Frontal cortex (tissue), 4 donors: ENCODE measurements around the gene NODAL. TPM values are rescaled to one million over a fixed set of nuclear protein-coding genes. Genes with fewer than 3 reads are reported as not detected.

Experiments used
- DNase-seq, 2 donors: peaks; one replicate each; pipeline ENCODE4 v3.0.0; 2012; ENCODE audit warnings: low spot score in 2 of 2
- FAIRE-seq: peaks from 2 replicates; lab custom pipeline; 2012; peaks lifted over from hg19 to GRCh38; lab: Jason Lieb, UNC
- total RNA-seq: library from RNA; depleted of rRNA; stranded (reverse); fragments of >200 nt; gene quantifications from one replicate; pipeline ENCODE4 v1.2.3, GENCODE V29; 2014
- donor health status: control.
- donor health status: control.
- donor health status: control.

NODAL gene
- total RNA-seq, 1 donor from 2014 or later: 2.0 TPM

- FAIRE-seq (no peak), DNase-seq (no peak)
These were observed 6.0 kb downstream of the NODAL start for GRCh38 chr10:70435241-70436085.

GRCh38 chr10:70433581-70434280 is 7.8 kb downstream of the NODAL start:
- DNase-seq (no peak), FAIRE-seq (no peak)

GRCh38 chr10:70432561-70433263 is 8.8 kb downstream of the NODAL start:
- DNase-seq (no peak), FAIRE-seq (no peak)

- FAIRE-seq: no peak
These were observed 9.4 kb downstream of the NODAL start for GRCh38 chr10:70432101-70432500.

GRCh38 chr10:70430493-70431445 is 10.7 kb downstream of the NODAL start:
- DNase-seq (peak; percentile 35 to 46), FAIRE-seq (no peak)

More at GRCh38 chr10:70432101-70432500, 9.4 kb downstream of the NODAL start:
- DNase-seq: peak; percentile 72 to 76

GRCh38 chr10:70426823-70427222 is 14.7 kb downstream of the NODAL start:
- no peak for DNase-seq
- no peak for FAIRE-seq

- FAIRE-seq (no peak), DNase-seq (no peak)
These were observed 16.4 kb downstream of the NODAL start for GRCh38 chr10:70425096-70425495.

DNA sequence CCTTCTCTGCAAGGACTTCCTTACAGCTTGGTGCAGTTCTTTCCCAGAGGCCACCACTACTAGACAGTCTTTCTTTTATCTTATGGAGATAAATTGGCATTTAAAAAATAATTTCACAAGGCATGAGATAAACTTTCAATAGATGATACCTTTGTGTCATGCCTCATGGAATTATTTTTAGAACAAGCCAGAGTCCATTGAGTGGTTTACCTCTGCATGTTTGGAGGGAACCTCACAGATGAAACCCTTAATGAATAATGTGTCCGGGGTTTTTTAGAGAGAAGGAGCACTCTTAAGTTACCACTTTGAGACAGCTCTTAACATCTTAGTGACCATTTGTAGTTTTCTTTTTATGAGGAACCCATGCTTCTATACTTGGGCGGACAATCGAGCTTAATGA is 17.2 kb downstream of the NODAL start:
- FAIRE-seq: no peak
- DNase-seq: no peak

- FAIRE-seq (no peak), DNase-seq (no peak)
These were observed 22.8 kb downstream of the NODAL start for GRCh38 chr10:70418713-70419112.

- DNase-seq (no peak), FAIRE-seq (no peak)
These were observed 23.3 kb downstream of the NODAL start for GRCh38 chr10:70418229-70418628.

GRCh38 chr10:70417568-70417967 is 23.9 kb downstream of the NODAL start:
- no peak for DNase-seq
- no peak for FAIRE-seq

DNA sequence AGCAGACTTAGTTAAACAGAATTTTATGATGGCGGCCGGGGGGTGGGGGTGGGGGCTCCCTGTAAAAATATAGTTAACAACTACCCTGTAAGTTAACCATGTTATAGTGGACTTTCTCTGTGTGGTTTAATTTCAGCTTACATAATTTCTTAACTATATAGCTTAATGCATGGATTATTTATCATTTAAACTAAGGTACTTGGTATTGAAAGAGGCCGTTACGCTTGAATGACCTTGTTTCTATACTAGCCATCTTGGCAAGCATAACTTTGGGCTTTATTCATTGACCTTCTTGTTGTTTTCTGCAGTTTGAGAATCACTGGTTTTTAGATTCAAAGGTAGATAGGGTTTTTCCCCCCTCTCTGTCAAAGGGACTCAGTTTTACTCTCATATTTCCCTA is 29.1 kb downstream of the NODAL start:
- no peak for FAIRE-seq

GRCh38 chr10:70410608-70411007 is 30.9 kb downstream of the NODAL start:
- no peak for DNase-seq
- no peak for FAIRE-seq

More for the DNA sequence above, 29.1 kb downstream of the NODAL start:
- no peak for DNase-seq

DNA sequence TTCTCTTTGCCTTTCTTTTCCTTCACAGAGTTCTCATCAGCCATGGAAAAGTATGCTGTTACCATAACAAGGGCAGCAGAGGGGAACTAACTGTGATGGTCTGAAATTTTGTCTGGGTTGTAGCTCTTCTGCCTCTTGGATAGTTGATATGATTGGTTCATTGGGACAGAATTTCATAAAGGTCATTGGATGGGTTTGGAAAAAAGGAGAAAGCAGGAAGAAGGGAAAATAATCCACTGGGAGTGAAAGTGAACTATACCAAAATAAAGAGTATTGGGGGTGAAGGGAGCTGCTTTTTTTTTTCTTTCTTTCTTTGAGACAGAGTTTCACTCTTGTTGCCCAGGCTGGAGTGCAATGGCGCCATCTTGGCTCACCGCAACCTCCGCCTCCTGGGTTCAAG is 31.7 kb downstream of the NODAL start:
- DNase-seq (no peak), FAIRE-seq (no peak)

DNA sequence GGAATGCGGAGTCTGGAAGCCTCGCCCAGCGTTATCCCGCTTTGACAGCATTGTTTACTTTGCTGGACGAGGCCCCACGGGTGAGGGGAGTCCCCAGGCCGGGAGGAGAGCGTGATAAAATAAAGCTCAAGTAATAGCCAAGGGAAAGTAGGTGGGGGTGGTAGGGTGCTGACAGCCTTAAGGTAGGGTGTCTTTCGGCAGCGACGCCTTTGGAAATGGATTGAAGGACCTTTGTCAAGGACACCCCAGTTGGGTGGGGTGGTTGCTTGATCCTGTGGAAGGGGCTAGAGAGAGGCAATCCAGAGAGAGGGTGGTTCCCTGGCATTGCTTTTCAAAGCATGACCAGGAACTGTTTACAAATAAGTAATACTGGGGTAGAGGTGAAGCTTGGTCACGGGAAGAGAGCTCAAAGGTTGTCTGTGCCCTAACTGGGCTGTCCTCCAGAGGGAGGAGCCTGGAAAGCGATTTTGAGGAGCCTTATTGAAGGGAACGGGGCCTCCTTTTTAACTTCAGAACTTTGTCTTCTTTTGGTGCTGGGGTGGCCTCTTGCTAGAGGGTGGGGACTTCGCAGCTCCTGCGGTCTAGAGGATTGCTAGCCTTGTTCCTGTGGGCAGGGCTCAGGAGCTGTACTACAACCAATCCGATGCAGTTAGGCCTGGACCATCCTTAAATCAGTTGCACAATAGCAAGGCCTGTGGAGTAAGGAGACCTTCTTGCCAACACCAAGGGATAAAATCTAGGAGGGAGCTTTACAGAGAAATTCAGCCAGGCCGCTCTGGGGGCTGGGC is 36.2 kb downstream of the NODAL start:
- peak; percentile 54 to 66 for DNase-seq
- no peak for FAIRE-seq

DNA sequence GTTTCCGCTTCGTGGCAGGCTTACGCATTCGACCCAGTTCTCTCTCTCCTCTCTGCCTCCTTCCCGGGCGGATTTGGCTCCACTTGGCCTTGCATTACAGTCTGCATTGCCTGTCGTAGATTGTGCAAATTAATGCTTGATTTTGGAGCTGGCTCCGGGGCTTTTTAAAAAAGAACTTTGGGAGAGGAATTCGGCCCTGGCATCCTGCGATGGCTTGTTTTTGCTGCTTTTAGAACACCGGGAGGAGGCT is 36.8 kb downstream of the NODAL start:
- DNase-seq: peak in 1 of 2 donors; percentile 38
- FAIRE-seq: no peak

GRCh38 chr10:70404036-70404786 is 37.3 kb downstream of the NODAL start, which contains the start of gene EIF4EBP2:
EIF4EBP2 (plus strand) TSS chr10:70404145; CDS start chr10:70404402, 257 bp downstream.
- FAIRE-seq: no peak
- peak; percentile 92 to 94 for DNase-seq

DNA sequence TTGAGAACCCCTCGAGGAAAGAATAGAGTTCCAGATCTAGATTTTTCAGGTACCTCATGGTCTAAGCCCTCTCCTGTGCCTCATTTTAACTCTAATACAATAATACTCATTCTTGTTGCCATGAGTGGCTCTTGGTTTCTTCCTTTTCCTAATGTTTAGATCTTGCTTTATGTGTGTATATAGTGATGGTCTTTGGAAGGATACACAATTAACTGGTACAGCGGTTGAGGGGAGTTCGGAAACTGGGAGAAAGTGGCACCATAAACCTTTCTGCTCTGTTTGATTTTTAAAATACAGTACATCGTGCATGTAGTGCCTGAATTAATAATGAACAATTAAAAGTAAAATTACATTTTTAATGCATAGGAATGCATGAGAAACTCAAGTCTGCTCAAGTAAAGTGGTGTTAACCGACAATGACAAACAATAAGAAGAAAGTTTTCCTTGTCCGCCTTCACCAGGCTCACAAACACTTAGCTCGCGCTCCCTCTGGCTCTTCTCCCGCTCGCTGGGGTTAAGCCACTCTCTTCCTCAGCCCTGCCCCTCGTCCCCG is 37.9 kb downstream of the NODAL start:
- DNase-seq: no peak
- no peak for FAIRE-seq
